ENCODE results near the gene AFMID.

Gene AFMID

GRCh38 chr17:78168903-78169793, 18.0 kb upstream of the AFMID start (continued):
- TF ChIP-seq ZNF398 (tag by site-specific recombination; IDR thresholded peaks at IDR 0.05), result peak; percentile 62
- TF ChIP-seq ZNF654 (tag by site-specific recombination; IDR thresholded peaks at IDR 0.05; ENCODE audit: low read depth), result no peak
- no peak for TF ChIP-seq MZF1 (tag by site-specific recombination; IDR thresholded peaks at IDR 0.05; ENCODE audit: borderline replicate concordance)
- peak; percentile 65; the same call in 1 of the 2 replicates for TF ChIP-seq ZBTB17 (tag by site-specific recombination; IDR thresholded peaks at IDR 0.05)
- TF ChIP-seq TSHZ1 (tag by site-specific recombination; IDR thresholded peaks at IDR 0.05; ENCODE audit: borderline replicate concordance), result no peak
- TF ChIP-seq ZNF146 (tag by site-specific recombination; IDR thresholded peaks at IDR 0.05), result no peak
- TF ChIP-seq ZNF510 (tag by site-specific recombination; IDR thresholded peaks at IDR 0.05; ENCODE audit: insufficient replicate concordance), result no peak
- TF ChIP-seq OVOL3 (tag by site-specific recombination; IDR thresholded peaks at IDR 0.05), result no peak
- TF ChIP-seq ZBTB1 (tag by site-specific recombination; IDR thresholded peaks at IDR 0.05), result no peak
- no peak for TF ChIP-seq PBX3 (CRISPR knock-in tag; IDR thresholded peaks at IDR 0.05)
- TF ChIP-seq INSM2 (tag by site-specific recombination; IDR thresholded peaks at IDR 0.05), result no peak
- TF ChIP-seq PRDM2 (tag by site-specific recombination; IDR thresholded peaks at IDR 0.05; ENCODE audit: borderline replicate concordance), result no peak
- TF ChIP-seq ZNF473 (tag by site-specific recombination; IDR thresholded peaks at IDR 0.05), result no peak
- TF ChIP-seq ZFP69B (tag by site-specific recombination; IDR thresholded peaks at IDR 0.05), result no peak
- TF ChIP-seq ZSCAN23 (tag by site-specific recombination; IDR thresholded peaks at IDR 0.05), result no peak
- TF ChIP-seq ZNF175 (tag by site-specific recombination; IDR thresholded peaks at IDR 0.05), result no peak
- TF ChIP-seq ZNF362 (tag by site-specific recombination; IDR thresholded peaks at IDR 0.05), result no peak
- TF ChIP-seq ZNF155 (tag by site-specific recombination; IDR thresholded peaks at IDR 0.05), result no peak
- TF ChIP-seq YY1 (tag by site-specific recombination; IDR thresholded peaks at IDR 0.05), result no peak
- TF ChIP-seq ZNF768 (tag by site-specific recombination; IDR thresholded peaks at IDR 0.05), result no peak
